HG03196 (cell line): Measurements from ENCODE around the gene TRIO.

Experiments
- ATAC-seq: cut with Tn5 transposase; IDR thresholded peaks from one replicate; pipeline ENCODE4 v1.9.1; 2021; ENCODE audit not compliant: unreplicated experiment

The TRIO gene

DNA sequence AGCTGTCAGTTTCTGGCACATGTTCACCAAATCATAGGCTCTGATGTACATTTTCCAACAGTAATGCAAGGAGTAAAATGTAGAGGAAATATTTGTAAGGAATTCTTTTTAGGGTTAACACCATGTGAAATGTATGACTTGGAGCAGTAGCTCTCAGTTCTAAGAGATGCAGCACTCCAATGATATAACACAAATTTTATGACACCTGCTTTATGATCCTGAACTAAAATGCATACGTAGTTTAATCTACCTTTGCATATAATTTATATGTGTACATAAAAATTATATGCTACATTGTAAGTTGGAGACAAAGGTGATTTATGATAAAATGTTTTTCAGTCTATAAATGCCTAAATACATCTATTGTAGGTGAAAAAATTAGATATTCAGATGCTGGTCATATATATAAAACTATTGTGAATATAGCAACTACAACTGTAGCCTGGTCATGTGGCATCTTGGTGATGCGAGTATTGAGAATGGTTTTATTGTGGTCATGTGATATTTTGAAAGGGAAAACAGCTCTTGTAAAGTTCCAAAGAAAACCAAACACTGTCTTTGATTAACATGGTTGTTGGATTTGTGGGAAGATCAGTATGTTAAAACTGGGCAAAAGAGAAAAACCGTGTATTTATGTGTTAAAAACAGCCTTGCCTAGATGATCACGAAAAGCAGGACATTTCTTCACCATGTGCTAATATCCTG is 171.0 kb downstream of the TRIO start:
- no peak for ATAC-seq

GRCh38 chr5:14316471-14316870 is 173.3 kb downstream of the TRIO start:
- ATAC-seq = no peak

- no peak for ATAC-seq
These were observed 176.0 kb downstream of the TRIO start for GRCh38 chr5:14319102-14319501.

- ATAC-seq = no peak
These were observed 178.8 kb downstream of the TRIO start for GRCh38 chr5:14321936-14322335.

DNA sequence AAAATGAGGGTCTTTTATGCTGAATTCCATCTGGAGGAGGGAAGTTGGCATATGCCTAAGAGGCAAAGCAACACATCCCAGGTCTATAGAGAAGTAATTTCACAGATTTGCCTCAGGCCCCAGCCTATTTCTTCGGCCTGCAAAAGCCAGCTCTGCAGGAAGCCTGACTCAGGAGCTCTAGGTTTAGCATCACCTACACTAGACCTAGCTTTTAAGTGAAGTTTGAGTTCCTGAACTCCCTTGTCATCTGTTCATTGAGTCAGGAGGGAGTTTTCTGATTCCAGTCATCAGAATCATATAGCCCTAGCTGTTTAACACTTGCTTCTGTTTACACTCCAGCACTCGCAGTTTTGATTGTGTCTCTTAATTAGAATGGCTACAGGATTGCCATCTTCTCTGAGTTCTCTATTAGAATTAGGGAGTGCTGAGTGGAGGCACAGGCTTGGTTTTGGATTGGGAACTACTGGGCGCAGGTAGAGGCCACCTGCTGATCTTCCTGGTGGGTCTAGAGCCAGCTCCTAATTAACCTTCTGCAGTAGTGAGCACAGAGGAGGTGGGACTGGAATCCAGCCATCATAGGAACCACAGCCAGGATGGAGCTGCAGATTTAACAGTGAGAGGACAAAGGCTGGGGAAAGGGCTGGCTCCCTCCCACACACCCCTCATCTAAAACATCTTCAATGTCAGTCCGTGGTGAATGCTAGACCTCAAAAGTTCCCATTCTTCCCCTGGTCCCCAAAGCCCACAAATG is 179.5 kb downstream of the TRIO start:
- ATAC-seq = no peak

DNA sequence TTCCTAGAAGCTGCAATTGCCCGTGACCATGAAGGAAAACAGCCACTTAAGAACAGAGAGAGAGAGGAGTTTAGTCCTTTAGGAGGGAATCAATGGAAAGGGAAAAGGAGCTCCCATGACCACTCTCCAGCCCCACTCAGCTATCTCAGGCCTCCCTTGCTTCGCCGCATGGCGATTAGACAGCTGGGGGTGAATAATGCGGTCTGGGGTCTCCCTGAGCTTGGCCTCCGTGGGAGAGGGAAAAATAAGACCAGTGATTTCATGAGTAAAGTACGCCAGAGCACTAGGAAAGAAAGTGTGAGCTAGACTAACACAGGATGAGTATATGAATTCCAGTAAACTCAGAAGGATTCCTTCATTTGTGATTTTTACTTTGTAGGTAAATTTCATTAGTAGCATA is 180.3 kb downstream of the TRIO start:
- no peak for ATAC-seq

DNA sequence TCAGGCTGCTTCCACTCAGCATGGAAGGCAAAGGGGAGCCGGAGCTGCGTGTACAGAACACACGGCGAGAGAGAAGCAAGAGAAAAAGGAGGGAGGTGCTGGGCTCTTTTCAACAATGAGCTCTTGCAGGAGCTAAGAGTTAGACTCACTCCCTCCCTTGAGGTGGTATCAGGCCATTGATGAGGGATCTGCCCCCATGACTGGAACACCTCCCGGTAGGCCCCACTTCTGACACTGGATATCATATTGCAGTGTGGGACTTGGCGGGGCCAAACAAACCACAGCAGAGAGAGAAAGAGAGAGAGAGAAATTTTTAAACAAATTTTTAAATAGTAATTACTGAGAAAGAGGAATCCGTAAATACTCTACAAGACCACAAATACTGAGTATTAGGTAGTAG is 182.2 kb downstream of the TRIO start:
- ATAC-seq = no peak

DNA sequence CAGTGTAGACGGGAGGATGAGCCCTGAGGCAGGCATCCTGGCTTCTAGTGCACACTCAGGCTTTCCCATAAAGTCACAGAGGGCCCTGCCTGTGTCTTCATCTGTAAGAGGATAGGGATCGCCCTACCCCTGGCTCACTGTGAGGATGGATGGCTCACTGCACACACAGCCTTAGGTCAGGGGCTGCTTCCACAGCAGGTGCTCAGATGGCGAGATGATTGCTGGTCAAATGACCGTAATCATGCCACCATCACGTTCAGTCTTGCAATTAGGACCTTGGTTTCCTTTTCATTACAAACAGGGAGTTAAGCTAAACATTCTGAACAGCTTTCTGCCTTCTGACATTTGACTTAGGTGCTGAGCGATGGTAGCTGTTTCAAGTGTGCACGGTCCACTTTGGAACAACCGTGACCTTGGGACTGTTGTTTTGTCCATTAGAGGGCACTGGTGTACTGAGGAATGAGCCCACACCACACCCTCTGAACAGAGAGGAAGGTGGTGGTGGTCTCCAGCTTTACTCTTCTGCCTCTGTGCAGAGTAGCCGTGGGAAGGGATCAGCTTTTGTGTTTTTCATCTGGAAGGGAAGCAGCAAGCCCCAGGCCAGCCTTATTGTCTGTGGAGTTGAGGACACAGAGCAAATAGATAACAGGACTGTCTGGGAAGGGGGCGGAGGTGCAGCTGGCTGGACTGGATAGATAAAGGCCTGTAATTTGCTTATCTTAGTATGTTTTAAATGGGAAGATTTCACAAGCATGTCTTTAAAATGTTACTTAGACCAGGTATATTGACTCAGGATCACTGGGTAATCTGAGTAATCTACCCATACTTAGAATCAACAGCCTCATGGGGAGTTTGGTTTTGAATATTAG is 183.1 kb downstream of the TRIO start:
- no peak for ATAC-seq

GRCh38 chr5:14327624-14328023 is 184.5 kb downstream of the TRIO start:
- no peak for ATAC-seq

DNA sequence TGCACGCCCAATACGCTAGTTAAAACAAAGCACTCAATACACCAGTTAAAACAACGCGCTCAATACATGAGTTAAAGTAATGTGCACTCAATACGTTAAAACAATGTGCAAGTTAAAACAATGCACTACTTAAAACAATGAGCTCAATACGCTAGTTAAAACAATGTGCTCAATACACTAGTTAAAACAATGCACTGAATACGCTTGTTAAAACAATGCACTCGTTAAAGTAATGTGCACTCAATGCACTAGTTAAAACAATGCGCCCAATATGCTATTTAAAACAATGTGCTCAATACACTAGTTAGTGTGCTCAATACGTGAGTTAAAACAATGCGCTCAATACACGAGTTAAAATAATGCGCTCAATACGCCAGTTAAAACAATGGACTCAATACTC is 185.0 kb downstream of the TRIO start:
- no peak for ATAC-seq

GRCh38 chr5:14330291-14330690 is 187.1 kb downstream of the TRIO start:
- ATAC-seq = no peak

- ATAC-seq = no peak
These were observed 187.7 kb downstream of the TRIO start for GRCh38 chr5:14330729-14331385.

- peak; percentile 63 for ATAC-seq
These were observed 188.2 kb downstream of the TRIO start for GRCh38 chr5:14331386-14331781.

DNA sequence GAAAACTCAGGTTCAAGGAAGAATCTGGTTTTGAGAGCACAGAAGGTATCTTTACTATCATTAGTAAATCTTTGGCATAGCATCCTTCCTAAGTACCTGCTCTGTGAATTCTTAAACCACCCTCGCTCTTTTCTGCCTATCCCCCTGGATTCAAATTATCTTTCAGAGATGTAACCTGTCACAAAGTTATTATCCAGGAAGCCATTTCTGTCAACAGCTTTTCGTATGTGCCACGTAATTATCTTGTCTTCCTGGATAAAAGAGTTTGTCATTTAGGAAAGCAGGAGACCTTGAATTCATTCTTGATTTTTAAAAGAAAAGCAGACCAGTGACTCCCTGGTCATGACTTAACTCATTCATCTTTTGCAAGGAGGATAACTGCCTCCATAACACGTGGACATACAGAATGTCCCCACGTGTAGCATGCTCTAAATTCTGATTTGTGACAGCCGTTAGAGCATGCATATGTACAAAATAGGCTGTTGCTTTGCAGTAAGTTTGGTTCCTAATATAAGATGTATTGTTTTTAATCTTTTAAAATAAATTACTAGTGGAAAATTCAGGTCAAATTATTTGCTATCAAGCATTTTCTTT is 189.0 kb downstream of the TRIO start:
- no peak for ATAC-seq

GRCh38 chr5:14332746-14333145 is 189.6 kb downstream of the TRIO start:
- no peak for ATAC-seq

- ATAC-seq = no peak
These were observed 194.5 kb downstream of the TRIO start for GRCh38 chr5:14337593-14337992.

GRCh38 chr5:14339468-14339867 is 196.3 kb downstream of the TRIO start:
- ATAC-seq = no peak

GRCh38 chr5:14341571-14342230 is 198.6 kb downstream of the TRIO start:
- peak; percentile 15 for ATAC-seq

DNA sequence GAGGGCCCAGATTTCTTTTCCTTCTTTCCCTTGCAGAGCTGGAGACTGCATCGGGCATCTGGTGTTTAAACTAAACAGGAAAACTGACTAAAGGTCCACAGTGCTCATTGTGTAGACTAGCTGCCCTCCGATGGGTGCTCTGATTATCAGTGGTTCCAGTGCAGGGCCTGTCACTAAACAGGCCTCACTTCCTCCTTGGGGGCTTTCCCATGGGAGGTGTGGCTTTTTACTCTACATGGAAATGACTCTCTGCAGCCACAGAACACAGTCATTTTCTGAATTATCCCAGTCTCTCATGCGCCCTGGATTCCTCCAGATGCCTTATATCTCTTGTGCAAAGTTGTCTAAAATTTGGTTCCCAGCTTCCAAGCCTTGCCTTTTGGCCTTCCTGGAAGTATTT is 199.2 kb downstream of the TRIO start:
- peak; percentile 89 for ATAC-seq

DNA sequence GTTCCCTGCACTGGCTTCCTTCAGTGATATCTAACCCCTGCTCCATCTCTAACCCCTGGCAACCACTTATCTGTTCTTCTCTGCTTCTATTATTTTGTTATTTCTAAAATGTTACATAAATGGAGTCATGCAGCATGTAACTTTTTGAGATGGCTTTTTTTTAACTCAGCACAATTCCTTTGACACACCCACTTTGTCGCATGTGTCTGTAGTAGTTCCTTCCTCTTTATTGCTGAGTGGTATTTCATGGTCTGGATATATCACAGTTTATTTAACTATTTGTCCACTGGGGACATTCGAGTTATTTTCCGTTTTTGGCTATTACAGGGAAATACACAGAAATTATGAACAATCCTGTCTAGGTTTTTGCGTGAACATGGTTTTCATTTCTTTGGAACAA is 200.2 kb downstream of the TRIO start:
- no peak for ATAC-seq
